K562 (cell line): ENCODE results near the gene TANC1.

Source experiments
- CBFB ChIP-seq: sonication (generic); formaldehyde crosslinking; IDR thresholded peaks from 2 replicates; pipeline ENCODE4 v1.4.0; 2020; ENCODE audit warnings: mild to moderate bottlenecking, missing genetic modification reagents
- CBX2 ChIP-seq: fragments of 200-600 bp; sonication (generic); IDR thresholded peaks from one replicate; pipeline ENCODE4 v1.6.1; 2012; ENCODE audit warnings: mild to moderate bottlenecking, low read length, inconsistent platforms; ENCODE audit not compliant: insufficient read depth, poor library complexity, severe bottlenecking
- CEBPB ChIP-seq: fragments of 450-650 bp; IDR thresholded peaks from 2 replicates; pipeline ENCODE4 v1.6.1; 2016; ENCODE audit warnings: missing genetic modification characterization, missing compliant biosample characterization
- CLOCK ChIP-seq: fragments of 250-450 bp; sonication (Bioruptor Pico); IDR thresholded peaks from 2 replicates; pipeline ENCODE4 v1.4.0; 2020; ENCODE audit warnings: mild to moderate bottlenecking, moderate library complexity, borderline replicate concordance
- EZH2 ChIP-seq: IDR thresholded peaks from 2 replicates; pipeline ENCODE4 v1.6.1; 2012; ENCODE audit warnings: low read depth, mild to moderate bottlenecking, inconsistent platforms, low read length, borderline replicate concordance
- FOXA1 ChIP-seq: fragments of 450-650 bp; IDR thresholded peaks from 2 replicates; pipeline ENCODE4 v1.6.1; 2016; ENCODE audit warnings: mild to moderate bottlenecking, borderline replicate concordance
- POLR3G ChIP-seq: IDR thresholded peaks from 2 replicates; pipeline ENCODE4 v1.6.1; 2011; ENCODE audit not compliant: insufficient read length, insufficient replicate concordance; ENCODE audit errors: extremely low read depth
- RBM34 ChIP-seq: fragments of 200-400 bp; formaldehyde crosslinking; IDR thresholded peaks from 2 replicates; pipeline ENCODE4 v1.6.1; 2018; ENCODE audit warnings: low read length, borderline replicate concordance; ENCODE audit not compliant: insufficient read depth
- RFX1 ChIP-seq: fragments of 450-650 bp; IDR thresholded peaks from 2 replicates; pipeline ENCODE4 v1.6.1; 2016; ENCODE audit warnings: mild to moderate bottlenecking, moderate library complexity
- SREBF1 ChIP-seq: fragments of 150-350 bp; IDR thresholded peaks from 2 replicates; pipeline ENCODE4 v1.6.1; 2014; ENCODE audit warnings: antibody characterized with exemption, low read depth, low read length, borderline replicate concordance
- TBP ChIP-seq: optimal IDR thresholded peaks from 2 replicates; pipeline ENCODE3; 2011; ENCODE audit warnings: low read depth, low read length, improper control_type of control experiment
- ZNF354B ChIP-seq: fragments of 250-450 bp; sonication (Bioruptor Pico); IDR thresholded peaks from 2 replicates; pipeline ENCODE4 v1.4.0; 2020
- ZNF589 ChIP-seq: fragments of 200-800 bp; sonication (Bioruptor generic); IDR thresholded peaks from 2 replicates; pipeline ENCODE4 v1.6.1; 2016; ENCODE audit warnings: low read depth, missing genetic modification characterization, missing compliant biosample characterization

GRCh38 chr2:159177357-159177756 is 208.9 kb downstream of the TANC1 start:
- no peak for TF ChIP-seq POLR3G
- no peak for TF ChIP-seq CEBPB
- no peak for TF ChIP-seq CBX2
- TF ChIP-seq SREBF1 = no peak
- no peak for TF ChIP-seq TBP
- TF ChIP-seq RBM34 = no peak
- no peak for TF ChIP-seq ZNF354B (CRISPR knock-in tag)
- no peak for TF ChIP-seq CBFB
- no peak for TF ChIP-seq FOXA1
- no peak for TF ChIP-seq RFX1
- TF ChIP-seq CLOCK (CRISPR knock-in tag) = no peak
- TF ChIP-seq ZNF589 = no peak
- TF ChIP-seq EZH2 = no peak
